Vagina (tissue), 2 donors: ENCODE data around the gene SPECC1.

Experiments used
- CTCF ChIP-seq, 3 experiments: fragments of 450-650 bp in 2 of 3; fragments of 200-600 bp in 1 of 3; sonication (generic) in 1 of 3; IDR thresholded peaks; one replicate each; pipeline ENCODE4 v1.5.1; 2017 to 2019; ENCODE audit warnings: antibody characterized with exemption in 3 of 3, mild to moderate bottlenecking in 2 of 3, moderate library complexity in 2 of 3
- POLR2A ChIP-seq, 2 donors: fragments of 450-650 bp; IDR thresholded peaks; one replicate each; pipeline ENCODE4 v1.6.1; 2017; ENCODE audit warnings: antibody characterized with exemption in 2 of 2, mild to moderate bottlenecking in 2 of 2, moderate library complexity in 2 of 2
- POLR2AphosphoS5 ChIP-seq, 2 donors: sonication (generic); formaldehyde crosslinking; IDR thresholded peaks; one replicate each; pipeline ENCODE4 v1.9.0; 2017; ENCODE audit warnings: antibody characterized with exemption in 2 of 2, mild to moderate bottlenecking in 2 of 2, low read depth in 1 of 2; ENCODE audit not compliant: insufficient read depth in 1 of 2

GRCh38 chr17:20206068-20206467 is 196.9 kb downstream of the SPECC1 start:
- TF ChIP-seq CTCF (IDR thresholded peaks at IDR 0.05), result no peak
- no peak for TF ChIP-seq POLR2AphosphoS5 (IDR thresholded peaks at IDR 0.05; ENCODE audit: insufficient read depth in 1 of 2, low read depth in 1 of 2)
- no peak for TF ChIP-seq POLR2A (IDR thresholded peaks at IDR 0.05)
